Hepatocyte (in vitro differentiated cells): ENCODE results near the gene KIAA0825.

Source experiments
- EZH2 ChIP-seq: fragments of 200-600 bp; sonication (generic); IDR thresholded peaks from 2 replicates; pipeline ENCODE4 v1.6.1; 2016; ENCODE audit warnings: antibody characterized with exemption, mild to moderate bottlenecking, borderline replicate concordance
- EZH2phosphoT487 ChIP-seq: fragments of 200-600 bp; sonication (generic); IDR thresholded peaks from one replicate; pipeline ENCODE4 v1.6.1; 2018; ENCODE audit warnings: antibody characterized with exemption, mild to moderate bottlenecking, low read depth, moderate library complexity; ENCODE audit not compliant: unreplicated experiment, severe bottlenecking
- TF ChIP-seq, protein P1 (sequence below): fragments of 200-600 bp; sonication (generic); IDR thresholded peaks from 2 replicates; pipeline ENCODE4 v1.5.1; 2016; ENCODE audit warnings: antibody characterized with exemption, mild to moderate bottlenecking; ENCODE audit not compliant: poor library complexity

- TF ChIP-seq EZH2 (no peak), EZH2phosphoT487 (no peak)
- TF ChIP-seq, protein P1, sequence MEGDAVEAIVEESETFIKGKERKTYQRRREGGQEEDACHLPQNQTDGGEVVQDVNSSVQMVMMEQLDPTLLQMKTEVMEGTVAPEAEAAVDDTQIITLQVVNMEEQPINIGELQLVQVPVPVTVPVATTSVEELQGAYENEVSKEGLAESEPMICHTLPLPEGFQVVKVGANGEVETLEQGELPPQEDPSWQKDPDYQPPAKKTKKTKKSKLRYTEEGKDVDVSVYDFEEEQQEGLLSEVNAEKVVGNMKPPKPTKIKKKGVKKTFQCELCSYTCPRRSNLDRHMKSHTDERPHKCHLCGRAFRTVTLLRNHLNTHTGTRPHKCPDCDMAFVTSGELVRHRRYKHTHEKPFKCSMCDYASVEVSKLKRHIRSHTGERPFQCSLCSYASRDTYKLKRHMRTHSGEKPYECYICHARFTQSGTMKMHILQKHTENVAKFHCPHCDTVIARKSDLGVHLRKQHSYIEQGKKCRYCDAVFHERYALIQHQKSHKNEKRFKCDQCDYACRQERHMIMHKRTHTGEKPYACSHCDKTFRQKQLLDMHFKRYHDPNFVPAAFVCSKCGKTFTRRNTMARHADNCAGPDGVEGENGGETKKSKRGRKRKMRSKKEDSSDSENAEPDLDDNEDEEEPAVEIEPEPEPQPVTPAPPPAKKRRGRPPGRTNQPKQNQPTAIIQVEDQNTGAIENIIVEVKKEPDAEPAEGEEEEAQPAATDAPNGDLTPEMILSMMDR: no peak
These were observed 358.3 kb downstream of the KIAA0825 start for GRCh38 chr5:94260096-94260495.
